ENCODE results near the gene B3GAT1.

The B3GAT1 gene

GRCh38 chr11:134417871-134418840, 6.1 kb upstream of the B3GAT1 start:
- Histone ChIP-seq H3K4me1 (ENCODE audit: low read length) (no peaks in the 10 kb centered on the region), H3K27me3 (replicated peaks; ENCODE audit: insufficient read depth, low read length) (no peaks in the 10 kb centered on the region), H3K9me2 (replicated peaks; ENCODE audit: insufficient read depth, low read length) (no peaks in the 10 kb centered on the region), H3K9me3 (replicated peaks; ENCODE audit: insufficient read depth, low read length) (no peaks in the 10 kb centered on the region), H3K27ac (ENCODE audit: low read length) (no peak overlapping the region), H3K9ac (ENCODE audit: low read length) (no peak overlapping the region), H2AFZ (ENCODE audit: low read length) (no peak overlapping the region), H4K20me1 (ENCODE audit: insufficient read depth, low read length) (no peaks in the 10 kb centered on the region), H3K36me3 (replicated peaks; ENCODE audit: insufficient read depth, low read length) (no peaks in the 10 kb centered on the region), H3K79me2 (ENCODE audit: low read length) (no peaks in the 10 kb centered on the region), H3K4me3 (ENCODE audit: low read length) (no peak overlapping the region), H3F3A (ENCODE audit: insufficient read depth, low read length) (no peaks in the 10 kb centered on the region), H3K4me2 (ENCODE audit: low read depth, low read length) (no peak overlapping the region)
- no peak for TF ChIP-seq EZH2phosphoT487 (IDR thresholded peaks at IDR 0.05; ENCODE audit: low read length)
- TF ChIP-seq, protein P1, sequence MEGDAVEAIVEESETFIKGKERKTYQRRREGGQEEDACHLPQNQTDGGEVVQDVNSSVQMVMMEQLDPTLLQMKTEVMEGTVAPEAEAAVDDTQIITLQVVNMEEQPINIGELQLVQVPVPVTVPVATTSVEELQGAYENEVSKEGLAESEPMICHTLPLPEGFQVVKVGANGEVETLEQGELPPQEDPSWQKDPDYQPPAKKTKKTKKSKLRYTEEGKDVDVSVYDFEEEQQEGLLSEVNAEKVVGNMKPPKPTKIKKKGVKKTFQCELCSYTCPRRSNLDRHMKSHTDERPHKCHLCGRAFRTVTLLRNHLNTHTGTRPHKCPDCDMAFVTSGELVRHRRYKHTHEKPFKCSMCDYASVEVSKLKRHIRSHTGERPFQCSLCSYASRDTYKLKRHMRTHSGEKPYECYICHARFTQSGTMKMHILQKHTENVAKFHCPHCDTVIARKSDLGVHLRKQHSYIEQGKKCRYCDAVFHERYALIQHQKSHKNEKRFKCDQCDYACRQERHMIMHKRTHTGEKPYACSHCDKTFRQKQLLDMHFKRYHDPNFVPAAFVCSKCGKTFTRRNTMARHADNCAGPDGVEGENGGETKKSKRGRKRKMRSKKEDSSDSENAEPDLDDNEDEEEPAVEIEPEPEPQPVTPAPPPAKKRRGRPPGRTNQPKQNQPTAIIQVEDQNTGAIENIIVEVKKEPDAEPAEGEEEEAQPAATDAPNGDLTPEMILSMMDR (IDR thresholded peaks at IDR 0.05; ENCODE audit: low read length): no peak
- TF ChIP-seq EZH2 (optimal IDR thresholded peaks at IDR 0.05; ENCODE audit: low read depth, low read length): no peak
- no peak for DNase-seq

DNA sequence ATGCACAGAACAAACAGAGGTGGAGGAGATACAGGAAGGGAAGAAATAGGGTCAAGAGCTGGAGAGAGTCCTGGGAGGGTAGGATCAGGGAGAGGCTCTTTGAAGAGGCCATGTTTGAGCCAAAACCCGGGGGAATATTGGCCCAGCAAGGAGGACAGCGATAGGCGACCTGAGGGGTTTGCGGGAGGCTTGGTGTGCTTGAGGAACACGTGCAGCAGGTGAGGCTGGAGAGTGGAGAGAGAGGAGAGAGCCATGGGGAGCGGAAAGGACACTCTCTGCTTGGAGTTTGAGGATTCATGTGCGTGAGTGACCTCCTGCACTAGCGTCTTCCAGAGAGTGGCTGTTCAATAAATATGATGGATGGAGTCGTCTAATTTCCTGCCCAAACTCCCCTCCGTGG, 4.7 kb upstream of the B3GAT1 start:
- H3K4me3 ChIP-seq (ENCODE audit: low read length): no peak overlapping the region
- TF ChIP-seq EZH2phosphoT487 (IDR thresholded peaks at IDR 0.05; ENCODE audit: low read length) (no peak), EZH2 (optimal IDR thresholded peaks at IDR 0.05; ENCODE audit: low read depth, low read length) (no peak)
- TF ChIP-seq, protein P1 (IDR thresholded peaks at IDR 0.05; ENCODE audit: low read length): no peak
- no peak overlapping the region for H3K4me2 ChIP-seq (ENCODE audit: low read depth, low read length)
- no peak overlapping the region for H3K9ac ChIP-seq (ENCODE audit: low read length)
- no peaks in the 10 kb centered on the region for H3K36me3 ChIP-seq (replicated peaks; ENCODE audit: insufficient read depth, low read length)
- H3F3A ChIP-seq (ENCODE audit: insufficient read depth, low read length): no peaks in the 10 kb centered on the region
- H3K79me2 ChIP-seq (ENCODE audit: low read length): no peaks in the 10 kb centered on the region
- no peak overlapping the region for H2AFZ ChIP-seq (ENCODE audit: low read length)
- DNase-seq: no peak
- no peaks in the 10 kb centered on the region for H3K27me3 ChIP-seq (replicated peaks; ENCODE audit: insufficient read depth, low read length)
- no peaks in the 10 kb centered on the region for H3K9me2 ChIP-seq (replicated peaks; ENCODE audit: insufficient read depth, low read length)
- H4K20me1 ChIP-seq (ENCODE audit: insufficient read depth, low read length): no peaks in the 10 kb centered on the region
- no peaks in the 10 kb centered on the region for H3K4me1 ChIP-seq (ENCODE audit: low read length)
- no peak overlapping the region for H3K27ac ChIP-seq (ENCODE audit: low read length)
- H3K9me3 ChIP-seq (replicated peaks; ENCODE audit: insufficient read depth, low read length): no peaks in the 10 kb centered on the region

DNA sequence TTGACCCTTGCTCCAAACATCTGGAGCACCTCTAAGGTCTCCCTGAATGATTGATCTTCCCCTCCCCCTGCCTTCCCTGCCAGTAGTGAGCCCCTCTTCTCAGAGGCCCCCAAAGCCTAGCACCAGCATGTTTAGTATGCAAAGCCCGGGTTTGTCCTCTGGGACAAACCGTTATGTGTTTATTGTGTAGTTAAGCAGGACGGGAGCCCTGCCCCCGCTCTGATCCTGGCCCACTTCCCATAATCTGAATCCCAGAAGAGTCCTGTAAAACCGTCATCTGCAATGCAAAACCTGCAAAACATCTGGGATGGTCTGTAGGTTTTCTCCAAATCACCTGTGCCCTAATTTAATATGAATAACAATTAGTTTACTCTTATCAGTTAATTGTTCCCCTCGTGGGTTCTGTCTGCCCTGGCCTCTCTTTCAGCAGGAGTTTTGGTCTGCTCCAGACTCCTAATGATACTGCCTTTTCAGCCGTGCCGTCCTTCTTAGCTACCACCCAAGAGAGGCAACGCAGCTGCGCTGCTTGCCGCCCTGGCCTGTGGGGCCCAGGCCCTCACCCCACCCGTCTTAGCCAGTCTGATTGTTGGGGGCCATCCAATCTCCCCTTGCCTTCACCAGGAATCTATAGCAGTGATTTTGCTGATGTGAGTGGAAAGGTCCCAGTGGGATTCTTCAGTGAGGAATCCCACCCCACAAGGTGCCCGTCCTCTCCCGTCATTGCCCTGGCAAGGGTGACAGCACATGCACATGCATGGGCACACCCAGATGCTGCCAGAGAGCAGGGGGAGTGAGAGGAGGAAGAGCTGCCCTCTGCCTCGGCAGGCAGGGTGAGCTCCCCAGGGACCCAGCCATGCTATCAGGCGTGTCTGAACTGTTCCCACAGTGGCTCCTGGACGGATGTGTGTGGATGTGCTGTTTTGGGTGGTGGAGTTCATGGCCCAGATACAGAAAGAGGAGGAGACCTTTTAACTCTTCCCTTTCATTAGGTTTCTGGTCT, 3.0 kb upstream of the B3GAT1 start:
- no peak for DNase-seq
- no peak overlapping the region for H3K4me3 ChIP-seq (ENCODE audit: low read length)

More for the DNA sequence above, 3.0 kb upstream of the B3GAT1 start:
- TF ChIP-seq, protein P1 (IDR thresholded peaks at IDR 0.05; ENCODE audit: low read length): no peak
- TF ChIP-seq EZH2phosphoT487 (IDR thresholded peaks at IDR 0.05; ENCODE audit: low read length): no peak
- Histone ChIP-seq H3F3A (ENCODE audit: insufficient read depth, low read length) (no peaks in the 10 kb centered on the region), H4K20me1 (ENCODE audit: insufficient read depth, low read length) (no peaks in the 10 kb centered on the region), H3K36me3 (replicated peaks; ENCODE audit: insufficient read depth, low read length) (no peaks in the 10 kb centered on the region), H2AFZ (ENCODE audit: low read length) (no peak overlapping the region), H3K4me2 (ENCODE audit: low read depth, low read length) (no peak overlapping the region), H3K4me1 (ENCODE audit: low read length) (no peaks in the 10 kb centered on the region), H3K79me2 (ENCODE audit: low read length) (no peaks in the 10 kb centered on the region), H3K9me2 (replicated peaks; ENCODE audit: insufficient read depth, low read length) (no peaks in the 10 kb centered on the region), H3K27me3 (replicated peaks; ENCODE audit: insufficient read depth, low read length) (no peaks in the 10 kb centered on the region), H3K27ac (ENCODE audit: low read length) (no peak overlapping the region), H3K9me3 (replicated peaks; ENCODE audit: insufficient read depth, low read length) (no peaks in the 10 kb centered on the region), H3K9ac (ENCODE audit: low read length) (no peak overlapping the region)
